ENCODE measurements around the gene GORASP1.

- TF ChIP-seq POLR2A (IDR thresholded peaks at IDR 0.05) (no peak), CTCF (IDR thresholded peaks at IDR 0.05) (no peak)
Measured at GRCh38 chr3:39136533-39137434, 29.4 kb upstream of the GORASP1 start.
